HepG2 (cell line): ENCODE results near the gene PDE9A. TPM values are rescaled to one million over a fixed set of nuclear protein-coding genes. Genes with fewer than 3 reads are reported as not detected.

Source experiments
- ATAC-seq: fragments of 200-7000 bp; cut with Tn5 transposase; 3 replicates; pipeline ENCODE4 v1.9.1; 2020; ENCODE audit warnings: mild to moderate bottlenecking, moderate library complexity
- BruUV-seq: library from RNA; stranded (reverse); fragments of 400-500 nt; replicated peaks from 2 replicates; lab custom pipeline; 2021; lab: Mats Ljungman, UMichigan
- CTCF ChIA-PET: fragments of 300-600 bp; formaldehyde crosslinking; extraction: SDS; loops from one replicate; lab custom pipeline; 2021; ENCODE audit warnings: low total read pairs, inconsistent platforms, low intra/inter-chr PET ratio; lab: Yijun Ruan, JAX
- POLR2A ChIA-PET: fragments of 350-600 bp; sonication (Branson Sonifier 250); formaldehyde crosslinking; loops from one replicate; lab custom pipeline; 2020; ENCODE audit warnings: antibody characterized with exemption, inconsistent platforms; lab: Yijun Ruan, JAX
- DNase-seq: peaks from one replicate; pipeline ENCODE4 v3.0.0-alpha.2; 2015; ENCODE audit warnings: low spot score
- FAIRE-seq: peaks from 3 replicates; lab custom pipeline; 2011; peaks lifted over from hg19 to GRCh38; lab: Jason Lieb, UNC
- H2AFZ ChIP-seq: one replicate; pipeline ENCODE4 v1.6.1; 2011; ENCODE audit warnings: low read length, inconsistent platforms
- H3K27ac ChIP-seq: fragments of 300-600 bp; 3 replicates; pipeline ENCODE4 v1.8.0; 2011; ENCODE audit warnings: mixed run types, mild to moderate bottlenecking, mixed read lengths, low read length, inconsistent platforms; ENCODE audit not compliant: insufficient read depth; ENCODE audit errors: extremely low read length
- H3K27me3 ChIP-seq, 2 experiments: fragments of 200-600 bp in 1 of 2; 2 replicates in 1 of 2; 3 replicates in 1 of 2; pipeline versions ENCODE4 v1.6.0 to v1.8.0; 2011; ENCODE audit warnings: low read length in 2 of 2, mild to moderate bottlenecking in 2 of 2, moderate library complexity in 2 of 2, inconsistent platforms in 1 of 2; ENCODE audit not compliant: insufficient read depth in 2 of 2, control insufficient read depth in 1 of 2
- H3K36me3 ChIP-seq, 2 experiments: fragments of 200-600 bp in 1 of 2; replicated peaks in 1 of 2; 2 replicates in 1 of 2; 3 replicates in 1 of 2; pipeline versions ENCODE4 v1.5.1 to v1.8.0; 2011; ENCODE audit warnings: low read length in 2 of 2, inconsistent platforms in 1 of 2; ENCODE audit not compliant: insufficient read depth in 2 of 2, control insufficient read depth in 1 of 2
- H3K4me1 ChIP-seq: 2 replicates; pipeline ENCODE4 v1.5.1; 2012; ENCODE audit warnings: low read length, inconsistent platforms; ENCODE audit not compliant: insufficient read depth
- H3K4me2 ChIP-seq: 2 replicates; pipeline ENCODE4 v1.6.0; 2011; ENCODE audit warnings: low read depth, low read length, inconsistent platforms
- H3K4me3 ChIP-seq, 3 experiments: fragments of 200-600 bp in 1 of 3; sonication (generic), shearing (Covaris generic) in 1 of 3; replicated peaks in 1 of 3; 2 replicates each; pipeline ENCODE4 v1.5.1; 2011 to 2016; ENCODE audit warnings: low read length in 3 of 3, inconsistent platforms in 2 of 3, low read depth in 2 of 3, mild to moderate bottlenecking in 2 of 3, control low read depth in 1 of 3, mixed read lengths in 1 of 3; ENCODE audit not compliant: insufficient read depth in 1 of 3
- H3K79me2 ChIP-seq: one replicate; pipeline ENCODE4 v1.6.1; 2011; ENCODE audit warnings: low read length, inconsistent platforms; ENCODE audit not compliant: insufficient read depth
- H3K9ac ChIP-seq: 2 replicates; pipeline ENCODE4 v1.6.0; 2011; ENCODE audit warnings: mild to moderate bottlenecking, low read depth, low read length, inconsistent platforms; ENCODE audit not compliant: insufficient read depth
- H3K9me3 ChIP-seq: 2 replicates; pipeline ENCODE4 v1.5.1; 2012; ENCODE audit warnings: mild to moderate bottlenecking, low read length
- H4K20me1 ChIP-seq: 2 replicates; pipeline ENCODE4 v1.6.0; 2011; ENCODE audit warnings: inconsistent platforms, mild to moderate bottlenecking, low read length, moderate library complexity; ENCODE audit not compliant: insufficient read depth
- CHD4 ChIP-seq: fragments of 200-600 bp; sonication (generic); IDR thresholded peaks from 2 replicates; pipeline ENCODE4 v1.7.0; 2017; ENCODE audit warnings: mild to moderate bottlenecking, low read length, borderline replicate concordance
- ELK4 ChIP-seq: sonication (generic); formaldehyde crosslinking; IDR thresholded peaks from 2 replicates; pipeline ENCODE4 v1.9.0; 2021; ENCODE audit warnings: missing genetic modification reagents, borderline replicate concordance
- POLR2AphosphoS5 ChIP-seq: IDR thresholded peaks from 2 replicates; pipeline ENCODE4 v1.6.1; 2012; ENCODE audit warnings: low read depth, low read length
- RELA ChIP-seq: sonication (generic); formaldehyde crosslinking; IDR thresholded peaks from 2 replicates; pipeline ENCODE4 v1.4.0; 2020; ENCODE audit warnings: missing genetic modification reagents
- SPEN ChIP-seq: sonication (generic); formaldehyde crosslinking; IDR thresholded peaks from 2 replicates; pipeline ENCODE4 v1.5.1; 2020; ENCODE audit warnings: low read depth, mild to moderate bottlenecking, missing genetic modification reagents
- SRSF1 ChIP-seq: fragments of 200-400 bp; formaldehyde crosslinking; optimal IDR thresholded peaks from 2 replicates; pipeline ENCODE3; 2017; ENCODE audit warnings: mild to moderate bottlenecking, low read depth, low read length, moderate library complexity
- WGBS: methylation state at CpG from one replicate; pipeline ENCODE4 v1.1.6; 2017; ENCODE audit warnings: low lambda C conversion rate; 5-methylcytosine and 5-hydroxymethylcytosine counted together
- in situ Hi-C: cut with HindIII; loops from 2 replicates; pipeline ENCODE4 v1.10.0; 2017; ENCODE audit warnings: low pct_unique_long_range_greater_than_20kb; ENCODE audit not compliant: extremely low pct_ligation_motif_present
- intact Hi-C: fragments of 100-400 bp; cut with micrococcal nuclease; formaldehyde crosslinking; loops from one replicate; pipeline ENCODE4 v1.10.0; 2022; ENCODE audit not compliant: unreplicated experiment
- polyA plus RNA-seq, 8 experiments: library from polyadenylated mRNA; depleted of rRNA in 3 of 8; stranded (reverse) in 7 of 8; unstranded in 1 of 8; fragments of >200 nt; fragmentation: Illumina TruSeq in 4 of 8; extraction: Trizol in 4 of 8; gene quantifications; 2 replicates each; pipeline versions ENCODE4 v1.2.1 to v1.2.3, GENCODE V29; 2011 to 2016; ENCODE audit warnings: low read depth in 4 of 8, missing spikeins in 1 of 8, mixed read lengths in 1 of 8; ENCODE audit not compliant: insufficient read depth in 1 of 8
- total RNA-seq, 5 experiments: library from RNA; depleted of rRNA; stranded (reverse); fragments of >200 nt; fragmentation: Illumina TruSeq; extraction: Trizol; gene quantifications; 2 replicates each; pipeline ENCODE4 v1.2.3, GENCODE V29; 2016; ENCODE audit warnings: low read depth in 1 of 5
- TF ChIP-seq, protein P1 (sequence below): sonication (generic); formaldehyde crosslinking; IDR thresholded peaks from 2 replicates; pipeline ENCODE4 v1.4.0; 2020; ENCODE audit warnings: missing genetic modification reagents

Gene PDE9A
- total and polyA plus RNA-seq, 2 of the 13 experiments (the other 11 are each of a cell fraction or from before 2014, with no cell fraction given) = 4.6 to 19.7 TPM

DNA sequence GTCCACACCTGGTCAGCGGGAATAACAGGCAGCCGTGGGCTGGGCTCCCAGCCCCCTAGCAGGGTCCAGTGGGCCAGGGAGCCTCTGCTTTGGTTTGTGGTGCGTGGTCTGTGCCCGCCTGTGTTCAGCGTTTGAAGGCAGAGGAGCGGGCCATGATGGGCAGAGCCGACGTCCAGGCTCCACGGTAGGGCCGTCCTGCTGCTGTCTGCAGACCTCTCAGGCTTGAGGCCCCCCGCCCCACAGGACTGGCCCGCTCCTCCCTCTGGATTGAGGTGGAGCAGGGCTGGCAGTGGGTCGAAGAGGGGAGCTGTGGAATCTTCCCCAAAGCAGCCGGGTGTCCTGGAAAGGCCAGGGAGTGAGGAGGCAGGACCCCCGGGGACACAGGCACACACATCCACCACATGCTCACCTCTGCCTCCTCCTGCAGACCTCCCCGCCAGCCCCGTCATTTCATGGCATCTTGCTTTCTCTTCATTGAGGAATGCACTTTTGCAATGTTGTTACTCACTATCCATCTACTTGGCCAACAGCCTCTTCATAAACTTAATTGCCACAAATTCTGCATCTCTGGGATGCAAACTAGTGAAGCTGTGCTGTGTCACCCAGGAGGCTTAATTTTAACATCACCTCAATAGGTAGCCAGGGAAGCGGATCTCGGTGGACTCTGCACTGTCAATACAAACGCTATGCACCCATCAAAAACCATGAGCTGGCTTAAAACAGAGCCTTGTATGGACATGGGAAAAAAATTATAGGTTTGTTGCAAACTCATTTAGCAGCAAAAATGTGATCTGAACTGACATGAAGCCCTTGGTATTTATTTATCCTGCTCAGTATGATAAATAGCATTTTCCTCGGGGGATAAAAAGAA, 85.9 kb downstream of the PDE9A start (continued):
- TF ChIP-seq CHD4 (no peak), SRSF1 (no peak), RELA (CRISPR knock-in tag) (no peak), POLR2AphosphoS5 (no peak), SPEN (CRISPR knock-in tag) (no peak), ELK4 (CRISPR knock-in tag) (no peak)

DNA sequence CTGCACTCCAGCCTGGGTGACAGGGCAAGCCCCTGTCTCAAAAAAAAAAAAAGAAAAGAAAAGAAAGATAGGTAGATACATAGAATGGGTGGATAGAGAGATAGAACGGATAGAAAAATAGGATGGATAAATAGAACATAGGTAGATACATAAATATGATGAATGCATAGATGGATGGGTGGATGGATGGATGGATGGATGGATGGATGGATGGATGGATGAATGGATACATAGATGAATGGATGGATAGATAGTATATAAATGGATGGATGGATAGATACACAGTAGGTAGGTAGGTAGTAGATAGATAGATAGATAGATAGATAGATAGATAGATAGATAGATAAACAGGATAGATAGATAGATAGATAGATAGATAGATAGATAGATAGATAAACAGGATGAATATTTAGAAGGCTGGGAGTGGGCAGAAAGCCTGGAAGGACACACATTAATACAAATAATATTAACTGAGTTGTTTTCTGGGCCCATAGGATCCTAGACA, 87.0 kb downstream of the PDE9A start:
- no peaks in the 10 kb centered on the region for H4K20me1 ChIP-seq
- CTCF ChIA-PET = no interaction called here
- FAIRE-seq (no peak), DNase-seq (no peak), ATAC-seq (no peak)
- no peak overlapping the region for H3K4me2 ChIP-seq
- in situ Hi-C loops (no loop called here), intact Hi-C loops (no loop called here)
- no peaks in the 10 kb centered on the region for H3K79me2 ChIP-seq
- POLR2A ChIA-PET = interaction anchor here (1.6 to 3.2 kb wide), 2 partner anchors 21 to 41 kb away, joined by 4 to 26 read pairs; no protein-coding TSS in a partner anchor
- H3K36me3 ChIP-seq = no peaks in the 10 kb centered on the region; a peak in 1 of 5 replicates
- 95% methylated on average over 1 of the region's 1 CpG for WGBS
- TF ChIP-seq, protein P1, sequence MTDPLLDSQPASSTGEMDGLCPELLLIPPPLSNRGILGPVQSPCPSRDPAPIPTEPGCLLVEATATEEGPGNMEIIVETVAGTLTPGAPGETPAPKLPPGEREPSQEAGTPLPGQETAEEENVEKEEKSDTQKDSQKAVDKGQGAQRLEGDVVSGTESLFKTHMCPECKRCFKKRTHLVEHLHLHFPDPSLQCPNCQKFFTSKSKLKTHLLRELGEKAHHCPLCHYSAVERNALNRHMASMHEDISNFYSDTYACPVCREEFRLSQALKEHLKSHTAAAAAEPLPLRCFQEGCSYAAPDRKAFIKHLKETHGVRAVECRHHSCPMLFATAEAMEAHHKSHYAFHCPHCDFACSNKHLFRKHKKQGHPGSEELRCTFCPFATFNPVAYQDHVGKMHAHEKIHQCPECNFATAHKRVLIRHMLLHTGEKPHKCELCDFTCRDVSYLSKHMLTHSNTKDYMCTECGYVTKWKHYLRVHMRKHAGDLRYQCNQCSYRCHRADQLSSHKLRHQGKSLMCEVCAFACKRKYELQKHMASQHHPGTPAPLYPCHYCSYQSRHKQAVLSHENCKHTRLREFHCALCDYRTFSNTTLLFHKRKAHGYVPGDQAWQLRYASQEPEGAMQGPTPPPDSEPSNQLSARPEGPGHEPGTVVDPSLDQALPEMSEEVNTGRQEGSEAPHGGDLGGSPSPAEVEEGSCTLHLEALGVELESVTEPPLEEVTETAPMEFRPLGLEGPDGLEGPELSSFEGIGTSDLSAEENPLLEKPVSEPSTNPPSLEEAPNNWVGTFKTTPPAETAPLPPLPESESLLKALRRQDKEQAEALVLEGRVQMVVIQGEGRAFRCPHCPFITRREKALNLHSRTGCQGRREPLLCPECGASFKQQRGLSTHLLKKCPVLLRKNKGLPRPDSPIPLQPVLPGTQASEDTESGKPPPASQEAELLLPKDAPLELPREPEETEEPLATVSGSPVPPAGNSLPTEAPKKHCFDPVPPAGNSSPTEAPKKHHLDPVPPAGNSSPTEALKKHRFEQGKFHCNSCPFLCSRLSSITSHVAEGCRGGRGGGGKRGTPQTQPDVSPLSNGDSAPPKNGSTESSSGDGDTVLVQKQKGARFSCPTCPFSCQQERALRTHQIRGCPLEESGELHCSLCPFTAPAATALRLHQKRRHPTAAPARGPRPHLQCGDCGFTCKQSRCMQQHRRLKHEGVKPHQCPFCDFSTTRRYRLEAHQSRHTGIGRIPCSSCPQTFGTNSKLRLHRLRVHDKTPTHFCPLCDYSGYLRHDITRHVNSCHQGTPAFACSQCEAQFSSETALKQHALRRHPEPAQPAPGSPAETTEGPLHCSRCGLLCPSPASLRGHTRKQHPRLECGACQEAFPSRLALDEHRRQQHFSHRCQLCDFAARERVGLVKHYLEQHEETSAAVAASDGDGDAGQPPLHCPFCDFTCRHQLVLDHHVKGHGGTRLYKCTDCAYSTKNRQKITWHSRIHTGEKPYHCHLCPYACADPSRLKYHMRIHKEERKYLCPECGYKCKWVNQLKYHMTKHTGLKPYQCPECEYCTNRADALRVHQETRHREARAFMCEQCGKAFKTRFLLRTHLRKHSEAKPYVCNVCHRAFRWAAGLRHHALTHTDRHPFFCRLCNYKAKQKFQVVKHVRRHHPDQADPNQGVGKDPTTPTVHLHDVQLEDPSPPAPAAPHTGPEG (CRISPR knock-in tag) = no peak
- no peak overlapping the region for H3K27ac ChIP-seq
- H3K27me3 ChIP-seq = no peaks in the 10 kb centered on the region
- no peak overlapping the region for H3K4me3 ChIP-seq
- BruUV-seq = no TSS peak
- no peak overlapping the region for H2AFZ ChIP-seq
- no peak overlapping the region for H3K9ac ChIP-seq
- H3K9me3 ChIP-seq = no peaks in the 10 kb centered on the region
- H3K4me1 ChIP-seq = peaks cover 59% of the 10 kb centered on the region
